ENCODE measurements around the gene CCL15. TPM values are rescaled to one million over a fixed set of nuclear protein-coding genes. Genes with fewer than 3 reads are reported as not detected.

CCL15 gene
- total RNA-seq, 1 donor from 2014 or later, result not detected

DNA sequence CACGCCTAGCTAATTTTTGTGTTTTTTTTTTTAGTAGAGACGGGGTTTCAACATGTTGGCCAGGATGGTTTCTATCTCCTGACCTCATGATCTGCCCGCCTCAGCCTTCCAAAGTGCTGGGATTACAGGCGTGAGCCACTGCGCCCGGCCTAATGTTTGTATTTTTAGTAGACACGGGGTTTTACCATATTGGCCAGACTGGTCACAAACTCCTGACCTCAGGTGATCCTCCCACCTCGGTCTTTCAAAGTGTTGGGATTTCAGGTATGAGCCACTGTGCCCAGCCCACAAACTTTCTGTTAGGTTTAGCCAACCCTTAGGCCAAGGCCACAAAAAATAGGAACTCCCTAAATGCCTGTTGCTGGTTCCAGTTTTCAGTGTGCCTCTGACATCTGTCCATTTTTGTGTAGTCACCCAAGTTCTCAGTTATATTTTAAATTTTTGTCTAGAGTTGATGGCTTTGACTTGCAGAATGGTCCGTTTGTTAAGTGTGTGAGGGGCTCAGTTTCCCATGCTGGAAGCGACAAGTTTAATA, 32.8 kb downstream of the CCL15 start:
- DNase-seq (ENCODE audit: extremely low spot score, unreplicated experiment), result no peak
- Mint-ChIP-seq H3K27me3 (ENCODE audit: unreplicated experiment) (peaks cover 28% of the 10 kb centered on the region), H3K4me3 (ENCODE audit: unreplicated experiment) (no peak overlapping the region), H3K9me3 (ENCODE audit: unreplicated experiment) (no peaks in the 10 kb centered on the region), H3K36me3 (ENCODE audit: unreplicated experiment) (no peaks in the 10 kb centered on the region), H3K27ac (ENCODE audit: unreplicated experiment) (no peak overlapping the region), H3K4me1 (ENCODE audit: unreplicated experiment) (no peaks in the 10 kb centered on the region)
- TF ChIP-seq, protein P1, sequence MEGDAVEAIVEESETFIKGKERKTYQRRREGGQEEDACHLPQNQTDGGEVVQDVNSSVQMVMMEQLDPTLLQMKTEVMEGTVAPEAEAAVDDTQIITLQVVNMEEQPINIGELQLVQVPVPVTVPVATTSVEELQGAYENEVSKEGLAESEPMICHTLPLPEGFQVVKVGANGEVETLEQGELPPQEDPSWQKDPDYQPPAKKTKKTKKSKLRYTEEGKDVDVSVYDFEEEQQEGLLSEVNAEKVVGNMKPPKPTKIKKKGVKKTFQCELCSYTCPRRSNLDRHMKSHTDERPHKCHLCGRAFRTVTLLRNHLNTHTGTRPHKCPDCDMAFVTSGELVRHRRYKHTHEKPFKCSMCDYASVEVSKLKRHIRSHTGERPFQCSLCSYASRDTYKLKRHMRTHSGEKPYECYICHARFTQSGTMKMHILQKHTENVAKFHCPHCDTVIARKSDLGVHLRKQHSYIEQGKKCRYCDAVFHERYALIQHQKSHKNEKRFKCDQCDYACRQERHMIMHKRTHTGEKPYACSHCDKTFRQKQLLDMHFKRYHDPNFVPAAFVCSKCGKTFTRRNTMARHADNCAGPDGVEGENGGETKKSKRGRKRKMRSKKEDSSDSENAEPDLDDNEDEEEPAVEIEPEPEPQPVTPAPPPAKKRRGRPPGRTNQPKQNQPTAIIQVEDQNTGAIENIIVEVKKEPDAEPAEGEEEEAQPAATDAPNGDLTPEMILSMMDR (IDR thresholded peaks at IDR 0.05), result no peak

DNA sequence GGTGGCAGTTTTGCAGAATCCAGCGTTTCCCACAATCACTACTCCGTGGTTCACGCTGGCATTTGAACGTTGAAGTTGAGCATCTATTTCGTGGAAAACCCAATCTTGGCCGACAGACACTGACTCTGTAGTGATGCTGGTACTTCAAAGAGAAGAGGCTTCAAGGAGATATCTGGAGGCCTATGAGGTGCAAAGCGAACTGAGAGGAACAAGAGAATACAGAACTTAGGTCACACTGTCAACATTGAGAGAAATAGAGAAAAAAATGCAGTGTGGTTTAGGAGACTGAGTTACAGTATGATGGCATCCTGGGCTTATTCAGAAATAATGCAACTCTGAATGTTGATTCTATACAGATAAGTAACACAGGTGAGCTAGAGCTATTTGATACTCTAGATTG, 36.1 kb downstream of the CCL15 start:
- Mint-ChIP-seq H3K27me3 (ENCODE audit: unreplicated experiment) (peaks cover 32% of the 10 kb centered on the region), H3K9me3 (ENCODE audit: unreplicated experiment) (no peaks in the 10 kb centered on the region), H3K36me3 (ENCODE audit: unreplicated experiment) (no peaks in the 10 kb centered on the region), H3K27ac (ENCODE audit: unreplicated experiment) (no peak overlapping the region), H3K4me1 (ENCODE audit: unreplicated experiment) (no peaks in the 10 kb centered on the region), H3K4me3 (ENCODE audit: unreplicated experiment) (no peak overlapping the region)
- DNase-seq (ENCODE audit: extremely low spot score, unreplicated experiment), result no peak
- TF ChIP-seq, protein P1 (IDR thresholded peaks at IDR 0.05), result no peak

DNA sequence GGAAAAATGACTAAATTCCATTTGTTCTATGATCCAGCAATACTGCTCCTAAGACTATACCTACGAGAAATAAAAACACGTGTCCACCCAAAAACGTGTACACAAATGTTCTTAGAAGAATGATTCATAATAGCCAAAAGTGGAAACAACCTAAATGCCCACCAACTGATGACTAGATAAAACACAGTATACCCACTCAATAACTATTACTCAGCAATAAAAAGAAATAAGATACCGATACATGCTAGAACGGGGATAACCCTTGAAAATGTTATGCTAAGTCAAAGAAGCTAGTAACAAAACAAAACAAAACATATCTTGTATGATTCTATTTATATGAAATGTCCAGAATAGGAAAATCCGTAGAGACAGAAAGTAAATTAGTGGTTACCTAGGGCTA, 37.7 kb downstream of the CCL15 start:
- Mint-ChIP-seq H3K36me3 (ENCODE audit: unreplicated experiment) (no peaks in the 10 kb centered on the region), H3K9me3 (ENCODE audit: unreplicated experiment) (no peaks in the 10 kb centered on the region), H3K27me3 (ENCODE audit: unreplicated experiment) (peaks cover 43% of the 10 kb centered on the region), H3K4me1 (ENCODE audit: unreplicated experiment) (no peaks in the 10 kb centered on the region), H3K27ac (ENCODE audit: unreplicated experiment) (no peak overlapping the region), H3K4me3 (ENCODE audit: unreplicated experiment) (no peak overlapping the region)
- TF ChIP-seq, protein P1 (IDR thresholded peaks at IDR 0.05), result no peak
- DNase-seq (ENCODE audit: extremely low spot score, unreplicated experiment), result no peak

DNA sequence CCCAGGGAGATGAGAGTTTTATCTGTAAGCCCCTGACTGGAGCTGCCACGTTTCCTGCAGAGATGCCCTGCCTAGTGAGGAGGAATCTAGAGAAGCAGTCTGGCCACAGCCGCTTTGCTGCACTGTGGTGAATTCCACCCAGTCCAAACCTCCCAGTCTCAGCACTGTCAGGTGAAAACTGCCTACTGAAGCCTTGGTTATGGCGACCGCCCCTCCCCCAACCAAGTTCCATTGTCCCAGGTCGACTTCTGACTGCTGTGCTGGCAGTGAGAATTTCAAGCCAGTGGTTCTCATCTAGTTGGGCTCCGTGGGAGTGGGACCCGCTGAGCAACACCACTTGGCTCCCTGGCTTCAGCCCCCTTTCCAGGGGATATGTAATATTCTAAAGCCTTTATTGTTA, 47.6 kb downstream of the CCL15 start:
- no peak for DNase-seq (ENCODE audit: extremely low spot score, unreplicated experiment)
- TF ChIP-seq, protein P1 (IDR thresholded peaks at IDR 0.05), result no peak
- Mint-ChIP-seq H3K9me3 (ENCODE audit: unreplicated experiment) (no peaks in the 10 kb centered on the region), H3K27ac (ENCODE audit: unreplicated experiment) (no peak overlapping the region), H3K36me3 (ENCODE audit: unreplicated experiment) (no peaks in the 10 kb centered on the region), H3K27me3 (ENCODE audit: unreplicated experiment) (peaks cover 55% of the 10 kb centered on the region), H3K4me3 (ENCODE audit: unreplicated experiment) (no peak overlapping the region), H3K4me1 (ENCODE audit: unreplicated experiment) (no peaks in the 10 kb centered on the region)

DNA sequence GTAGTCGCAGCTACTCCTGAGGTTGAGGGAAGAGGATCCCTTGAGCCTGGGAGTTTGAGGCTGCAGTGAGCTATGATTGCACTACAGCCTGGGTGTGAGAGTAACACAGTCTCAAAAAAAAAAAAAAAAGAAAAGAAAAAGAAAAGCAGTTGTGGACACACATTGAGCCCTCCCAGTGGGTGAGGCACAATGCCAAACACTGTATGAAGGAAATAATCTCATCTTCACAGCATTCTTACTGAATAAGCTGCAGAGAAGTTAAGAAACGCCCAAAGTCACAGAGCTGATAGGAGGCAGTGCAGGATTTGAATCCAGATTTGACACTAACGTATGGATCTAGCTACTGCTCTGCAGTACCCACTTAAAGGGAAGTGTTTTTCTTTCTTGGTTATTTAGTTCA, 52.0 kb downstream of the CCL15 start:
- no peak for DNase-seq (ENCODE audit: extremely low spot score, unreplicated experiment)
- Mint-ChIP-seq H3K27ac (ENCODE audit: unreplicated experiment) (no peak overlapping the region), H3K4me3 (ENCODE audit: unreplicated experiment) (no peak overlapping the region), H3K36me3 (ENCODE audit: unreplicated experiment) (no peaks in the 10 kb centered on the region), H3K27me3 (ENCODE audit: unreplicated experiment) (peaks cover 27% of the 10 kb centered on the region), H3K9me3 (ENCODE audit: unreplicated experiment) (no peaks in the 10 kb centered on the region), H3K4me1 (ENCODE audit: unreplicated experiment) (no peaks in the 10 kb centered on the region)
- TF ChIP-seq, protein P1 (IDR thresholded peaks at IDR 0.05), result no peak
